DOHH2 (cell line): ENCODE results near the gene TRIM46.

Source experiments
- EZH2phosphoT487 ChIP-seq: fragments of 200-600 bp; sonication (generic); IDR thresholded peaks from 2 replicates; pipeline ENCODE4 v1.6.1; 2017; ENCODE audit warnings: borderline replicate concordance, mild to moderate bottlenecking, antibody characterized with exemption, low read length, moderate library complexity, mixed read lengths
- TF ChIP-seq, protein P1 (sequence below): fragments of 200-600 bp; sonication (generic); IDR thresholded peaks from one replicate; pipeline ENCODE4 v1.5.1; 2014; ENCODE audit warnings: antibody characterized with exemption, mild to moderate bottlenecking, low read depth, low read length; ENCODE audit not compliant: poor library complexity, severe bottlenecking

DNA sequence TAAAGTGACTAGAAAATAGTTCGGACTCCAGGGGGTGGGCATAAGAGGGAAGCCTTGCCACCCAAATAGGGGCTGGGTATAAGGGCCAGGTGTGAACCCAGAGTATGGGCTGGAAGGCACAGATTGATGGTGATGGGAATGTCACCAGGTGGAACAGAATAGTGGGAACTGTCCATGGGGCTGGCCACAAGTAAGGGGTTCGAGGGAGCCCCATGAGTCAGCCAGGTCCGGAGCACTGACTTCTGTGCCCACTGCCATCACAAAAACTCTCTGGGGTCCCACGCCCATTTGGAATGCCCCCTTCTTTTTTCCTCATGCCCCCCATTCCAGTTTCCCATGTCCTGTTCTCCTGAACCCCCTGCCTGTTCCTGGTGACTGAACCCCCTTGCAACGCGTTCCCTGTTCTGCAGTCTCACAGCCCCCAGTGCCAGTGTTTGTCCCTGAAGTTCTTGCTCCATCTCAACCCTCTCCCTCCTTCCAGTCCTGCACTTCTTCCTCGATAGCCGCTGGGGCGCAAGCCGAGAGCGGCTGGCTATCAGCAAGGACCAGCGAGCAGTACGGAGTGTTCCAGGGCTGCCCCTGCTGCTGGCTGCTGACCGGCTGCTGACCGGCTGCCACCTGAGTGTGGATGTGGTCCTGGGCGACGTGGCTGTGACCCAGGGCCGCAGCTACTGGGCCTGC is 7.9 kb downstream of the TRIM46 start:
- TF ChIP-seq, protein P1, sequence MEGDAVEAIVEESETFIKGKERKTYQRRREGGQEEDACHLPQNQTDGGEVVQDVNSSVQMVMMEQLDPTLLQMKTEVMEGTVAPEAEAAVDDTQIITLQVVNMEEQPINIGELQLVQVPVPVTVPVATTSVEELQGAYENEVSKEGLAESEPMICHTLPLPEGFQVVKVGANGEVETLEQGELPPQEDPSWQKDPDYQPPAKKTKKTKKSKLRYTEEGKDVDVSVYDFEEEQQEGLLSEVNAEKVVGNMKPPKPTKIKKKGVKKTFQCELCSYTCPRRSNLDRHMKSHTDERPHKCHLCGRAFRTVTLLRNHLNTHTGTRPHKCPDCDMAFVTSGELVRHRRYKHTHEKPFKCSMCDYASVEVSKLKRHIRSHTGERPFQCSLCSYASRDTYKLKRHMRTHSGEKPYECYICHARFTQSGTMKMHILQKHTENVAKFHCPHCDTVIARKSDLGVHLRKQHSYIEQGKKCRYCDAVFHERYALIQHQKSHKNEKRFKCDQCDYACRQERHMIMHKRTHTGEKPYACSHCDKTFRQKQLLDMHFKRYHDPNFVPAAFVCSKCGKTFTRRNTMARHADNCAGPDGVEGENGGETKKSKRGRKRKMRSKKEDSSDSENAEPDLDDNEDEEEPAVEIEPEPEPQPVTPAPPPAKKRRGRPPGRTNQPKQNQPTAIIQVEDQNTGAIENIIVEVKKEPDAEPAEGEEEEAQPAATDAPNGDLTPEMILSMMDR, result no peak
- no peak for TF ChIP-seq EZH2phosphoT487
